Fibroblast of lung (primary cell): ENCODE measurements around the gene NR1D2. TPM values are rescaled to one million over a fixed set of nuclear protein-coding genes. Genes with fewer than 3 reads are reported as not detected.

Experiments
- DNase-seq, 2 donors: peaks; one replicate each; pipeline versions ENCODE4 v3.0.0 to v3.0.0-alpha.2; 2010; ENCODE audit warnings: low read depth in 2 of 2
- H2AFZ ChIP-seq: 2 replicates; pipeline ENCODE4 v1.5.1; 2012; ENCODE audit warnings: low read length, control low read depth, inconsistent platforms
- H3K27ac ChIP-seq: 2 replicates; pipeline ENCODE4 v1.5.1; 2011; ENCODE audit warnings: low read length, control low read depth; ENCODE audit not compliant: insufficient read depth
- H3K27me3 ChIP-seq: 2 replicates; pipeline ENCODE4 v1.5.1; 2011; ENCODE audit warnings: mild to moderate bottlenecking, low read length; ENCODE audit not compliant: control insufficient read depth, insufficient read depth
- H3K36me3 ChIP-seq: 2 replicates; pipeline ENCODE4 v1.5.1; 2011; ENCODE audit warnings: low read length; ENCODE audit not compliant: control insufficient read depth, insufficient read depth
- H3K4me1 ChIP-seq: 2 replicates; pipeline ENCODE4 v1.5.1; 2011; ENCODE audit warnings: low read length; ENCODE audit not compliant: control insufficient read depth, insufficient read depth; ENCODE audit errors: extremely low read depth
- H3K4me2 ChIP-seq: 2 replicates; pipeline ENCODE4 v1.5.1; 2011; ENCODE audit warnings: low read length, control low read depth; ENCODE audit not compliant: insufficient read depth; ENCODE audit errors: extremely low read depth
- H3K4me3 ChIP-seq, 4 experiments: fragments of 200-600 bp in 1 of 4; sonication (generic) in 1 of 4; replicated peaks in 1 of 4; 2 replicates each; pipeline ENCODE4 v1.5.1; 2011 to 2016; ENCODE audit warnings: low read length in 4 of 4, low read depth in 3 of 4, mild to moderate bottlenecking in 3 of 4, control low read depth in 2 of 4, inconsistent platforms in 1 of 4, mixed read lengths in 1 of 4; ENCODE audit not compliant: insufficient read depth in 1 of 4; ENCODE audit errors: control extremely low read depth in 1 of 4
- H3K79me2 ChIP-seq: 2 replicates; pipeline ENCODE4 v1.5.1; 2012; ENCODE audit warnings: mild to moderate bottlenecking, low read length, inconsistent platforms; ENCODE audit not compliant: control insufficient read depth, insufficient read depth
- H3K9ac ChIP-seq: 2 replicates; pipeline ENCODE4 v1.5.1; 2011; ENCODE audit warnings: mild to moderate bottlenecking, low read length, control low read depth; ENCODE audit not compliant: insufficient read depth
- H3K9me3 ChIP-seq: 2 replicates; pipeline ENCODE4 v1.5.1; 2012; ENCODE audit warnings: low read depth, low read length; ENCODE audit not compliant: control insufficient read depth, insufficient read depth
- H4K20me1 ChIP-seq: 2 replicates; pipeline ENCODE4 v1.5.1; 2011; ENCODE audit warnings: low read length; ENCODE audit not compliant: control insufficient read depth, insufficient read depth; ENCODE audit errors: extremely low read depth
- CTCF ChIP-seq, 2 donors: IDR thresholded peaks in 1 of 2; conservative IDR thresholded peaks in 1 of 2; 1 replicate in 1 of 2; 2 replicates in 1 of 2; pipeline ENCODE4 v1.5.1; 2011 to 2012; ENCODE audit warnings: low read length in 2 of 2, control low read depth in 1 of 2, inconsistent platforms in 1 of 2, low read depth in 1 of 2, mild to moderate bottlenecking in 1 of 2
- EZH2 ChIP-seq: IDR thresholded peaks from 2 replicates; pipeline ENCODE4 v1.5.1; 2012; ENCODE audit warnings: low read length, control low read depth, mild to moderate bottlenecking; ENCODE audit errors: missing control alignments
- polyA plus RNA-seq, 2 donors: library from polyadenylated mRNA; depleted of rRNA in 1 of 2; stranded (reverse) in 1 of 2; unstranded in 1 of 2; fragments of >200 nt; gene quantifications; 2 replicates each; pipeline ENCODE4 v1.2.1, GENCODE V29; 2011 to 2012; ENCODE audit warnings: missing spikeins in 1 of 2
- total RNA-seq: library from RNA; depleted of rRNA; stranded (reverse); fragments of >200 nt; gene quantifications from 2 replicates; pipeline ENCODE4 v1.2.1, GENCODE V29; 2014

NR1D2 gene
- total and polyA plus RNA-seq, 2 donors (not counting 1 experiment from before 2014, with no cell fraction given), result 41.5 to 85.2 TPM

- H3K4me2 ChIP-seq, result no peak overlapping the region
- DNase-seq, result no peak
- H4K20me1 ChIP-seq, result no peaks in the 10 kb centered on the region
- H3K36me3 ChIP-seq, result no peaks in the 10 kb centered on the region
- H3K4me1 ChIP-seq, result no peaks in the 10 kb centered on the region
- no peak overlapping the region for H3K4me3 ChIP-seq
- TF ChIP-seq CTCF (conservative IDR thresholded peaks at IDR 0.05 in 1 of 2, IDR thresholded peaks at IDR 0.05 in 1 of 2; ENCODE audit: low read depth in 1 of 2, low read length in 2 of 2), result no peak
- no peak for TF ChIP-seq EZH2
- H3K9me3 ChIP-seq, result no peaks in the 10 kb centered on the region
- H3K27ac ChIP-seq, result no peak overlapping the region
- no peaks in the 10 kb centered on the region for H3K27me3 ChIP-seq
- no peak overlapping the region for H2AFZ ChIP-seq
- H3K79me2 ChIP-seq, result no peaks in the 10 kb centered on the region
- H3K9ac ChIP-seq, result no peak overlapping the region
Measured at GRCh38 chr3:24017305-24017704, 72.2 kb downstream of the NR1D2 start.

- Histone ChIP-seq H2AFZ (no peak overlapping the region), H4K20me1 (no peaks in the 10 kb centered on the region), H3K27ac (no peak overlapping the region), H3K4me3 (no peak overlapping the region), H3K9me3 (no peaks in the 10 kb centered on the region), H3K4me1 (no peaks in the 10 kb centered on the region), H3K4me2 (no peak overlapping the region), H3K79me2 (no peaks in the 10 kb centered on the region), H3K9ac (no peak overlapping the region), H3K36me3 (no peaks in the 10 kb centered on the region), H3K27me3 (no peaks in the 10 kb centered on the region)
- DNase-seq, result no peak
- no peak for TF ChIP-seq CTCF (conservative IDR thresholded peaks at IDR 0.05 in 1 of 2, IDR thresholded peaks at IDR 0.05 in 1 of 2; ENCODE audit: low read depth in 1 of 2, low read length in 2 of 2)
- TF ChIP-seq EZH2, result no peak
Measured at GRCh38 chr3:24018784-24019570, 73.9 kb downstream of the NR1D2 start.

GRCh38 chr3:24019585-24019984 is 74.5 kb downstream of the NR1D2 start:
- H2AFZ ChIP-seq, result no peak overlapping the region
- no peaks in the 10 kb centered on the region for H3K79me2 ChIP-seq

More at GRCh38 chr3:24019585-24019984, 74.5 kb downstream of the NR1D2 start:
- no peaks in the 10 kb centered on the region for H3K4me1 ChIP-seq
- H3K36me3 ChIP-seq, result no peaks in the 10 kb centered on the region
- no peak overlapping the region for H3K27ac ChIP-seq
- TF ChIP-seq EZH2 (no peak), CTCF (conservative IDR thresholded peaks at IDR 0.05 in 1 of 2, IDR thresholded peaks at IDR 0.05 in 1 of 2; ENCODE audit: low read depth in 1 of 2, low read length in 2 of 2) (no peak)
- H3K27me3 ChIP-seq, result no peaks in the 10 kb centered on the region
- no peak overlapping the region for H3K4me3 ChIP-seq
- DNase-seq, result no peak
- H3K4me2 ChIP-seq, result no peak overlapping the region
- no peak overlapping the region for H3K9ac ChIP-seq
- no peaks in the 10 kb centered on the region for H3K9me3 ChIP-seq
- H4K20me1 ChIP-seq, result no peaks in the 10 kb centered on the region
